Spleen (tissue), 7 donors: ENCODE data around the gene TRAF5.

Experiments
- POLR2A ChIP-seq, 3 donors: fragments of 450-650 bp; IDR thresholded peaks; one replicate each; pipeline ENCODE4 v1.5.1; 2017; ENCODE audit warnings: antibody characterized with exemption in 3 of 3, mild to moderate bottlenecking in 1 of 3
- POLR2AphosphoS5 ChIP-seq, 3 donors: sonication (generic); formaldehyde crosslinking; IDR thresholded peaks; one replicate each; pipeline ENCODE4 v1.5.1; 2017; ENCODE audit warnings: antibody characterized with exemption in 3 of 3
- TF ChIP-seq, protein P1 (sequence below), 11 experiments: fragments of 200-600 bp in 7 of 11; fragments of 450-650 bp in 4 of 11; sonication (generic) in 4 of 11; IDR thresholded peaks in 8 of 11; conservative IDR thresholded peaks in 3 of 11; 1 replicate in 7 of 11; 2 replicates in 4 of 11; pipeline versions ENCODE4 v1.4.0 to v1.8.0; 2016 to 2021; ENCODE audit warnings: antibody characterized with exemption in 11 of 11, inconsistent platforms in 4 of 11, mild to moderate bottlenecking in 1 of 11
- donor health status: DM: no; HTN: no; CAD: no; lungs with moderate emphysema.
- donor health status: DM: no; HTN: no; CAD: no.
- donor health status: DM: no; HTN: no; CAD: no.

DNA sequence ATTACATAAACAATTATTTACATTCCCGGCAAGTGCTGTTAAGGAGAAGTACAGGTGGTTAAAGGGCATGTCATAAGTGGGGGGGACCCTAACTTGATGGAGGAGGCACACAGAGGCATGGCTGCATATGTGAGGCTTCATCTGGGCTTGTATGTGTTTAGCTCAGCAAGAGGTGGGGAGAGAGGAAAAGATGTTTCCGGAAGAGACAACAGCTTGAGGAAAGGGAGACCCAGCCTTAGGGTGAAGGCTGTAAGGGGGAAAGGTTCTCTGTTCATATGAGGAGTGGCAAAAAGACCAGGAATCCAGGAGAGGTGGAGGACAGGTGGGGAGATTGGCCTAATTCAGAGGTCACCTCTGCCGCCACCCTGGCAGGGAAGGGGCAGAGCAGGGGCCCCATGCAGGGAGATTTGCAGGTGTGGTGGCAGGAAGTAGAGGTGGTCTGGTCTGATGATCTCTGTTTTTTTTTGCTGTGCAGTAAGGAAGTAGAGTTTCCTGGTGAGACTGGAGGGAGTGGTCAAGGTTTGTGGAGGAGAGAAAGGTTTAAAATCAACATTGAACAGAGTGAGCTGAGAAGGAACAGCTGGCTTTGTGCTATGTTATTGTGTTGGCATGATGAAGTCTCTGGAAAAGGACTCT lies 9.0 kb downstream of the TRAF5 start:
- peak in 2 of 3 donors; percentile 60 to 68 for TF ChIP-seq POLR2AphosphoS5 (IDR thresholded peaks at IDR 0.05)
- TF ChIP-seq, protein P1, sequence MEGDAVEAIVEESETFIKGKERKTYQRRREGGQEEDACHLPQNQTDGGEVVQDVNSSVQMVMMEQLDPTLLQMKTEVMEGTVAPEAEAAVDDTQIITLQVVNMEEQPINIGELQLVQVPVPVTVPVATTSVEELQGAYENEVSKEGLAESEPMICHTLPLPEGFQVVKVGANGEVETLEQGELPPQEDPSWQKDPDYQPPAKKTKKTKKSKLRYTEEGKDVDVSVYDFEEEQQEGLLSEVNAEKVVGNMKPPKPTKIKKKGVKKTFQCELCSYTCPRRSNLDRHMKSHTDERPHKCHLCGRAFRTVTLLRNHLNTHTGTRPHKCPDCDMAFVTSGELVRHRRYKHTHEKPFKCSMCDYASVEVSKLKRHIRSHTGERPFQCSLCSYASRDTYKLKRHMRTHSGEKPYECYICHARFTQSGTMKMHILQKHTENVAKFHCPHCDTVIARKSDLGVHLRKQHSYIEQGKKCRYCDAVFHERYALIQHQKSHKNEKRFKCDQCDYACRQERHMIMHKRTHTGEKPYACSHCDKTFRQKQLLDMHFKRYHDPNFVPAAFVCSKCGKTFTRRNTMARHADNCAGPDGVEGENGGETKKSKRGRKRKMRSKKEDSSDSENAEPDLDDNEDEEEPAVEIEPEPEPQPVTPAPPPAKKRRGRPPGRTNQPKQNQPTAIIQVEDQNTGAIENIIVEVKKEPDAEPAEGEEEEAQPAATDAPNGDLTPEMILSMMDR (IDR thresholded peaks at IDR 0.05 in 8 of 11, conservative IDR thresholded peaks at IDR 0.05 in 3 of 11) = no peak
- TF ChIP-seq POLR2A (IDR thresholded peaks at IDR 0.05) = no peak
